Coronary artery (tissue), 2 donors: ENCODE data around the gene LRFN4.
"Not testable (repeated sequence)": the region's sequence is repeated elsewhere in the genome, so short reads cannot be mapped to it uniquely, and the experiment has no call there.

ENCODE experiments used
- DNase-seq: peaks from one replicate; pipeline ENCODE4 v3.0.0-alpha.2; 2017; ENCODE audit warnings: low spot score
- H3K27ac ChIP-seq, 2 donors: fragments of 200-600 bp; sonication (generic); one replicate each; pipeline ENCODE4 v1.5.1; 2016 to 2019
- H3K4me3 ChIP-seq: fragments of 200-600 bp; sonication (generic); 2 replicates; pipeline ENCODE4 v1.5.1; 2016; ENCODE audit warnings: mild to moderate bottlenecking, moderate library complexity
- TF ChIP-seq, protein P1 (sequence below): fragments of 200-600 bp; sonication (generic); IDR thresholded peaks from one replicate; pipeline ENCODE4 v1.5.1; 2019; ENCODE audit warnings: antibody characterized with exemption

LRFN4 gene

DNA sequence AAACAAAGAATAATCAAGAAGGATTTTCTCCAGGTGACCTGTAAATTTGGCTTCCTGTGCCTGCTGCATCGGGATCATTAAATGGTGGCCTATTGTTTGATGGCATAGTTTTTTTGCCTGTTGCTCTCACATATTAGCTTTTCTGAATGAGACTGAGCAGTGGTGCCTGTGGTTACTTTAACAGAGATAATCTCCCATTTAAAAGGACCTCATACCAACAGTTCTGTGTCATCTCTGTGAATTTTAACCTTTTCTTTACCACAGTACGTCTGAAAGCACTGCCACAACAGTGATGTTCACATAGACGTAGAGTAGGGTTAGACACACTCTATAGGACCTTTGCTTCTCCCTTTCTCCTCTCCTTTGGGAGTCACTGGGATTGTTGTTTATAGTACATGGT is 36.5 kb upstream of the LRFN4 start:
- TF ChIP-seq, protein P1, sequence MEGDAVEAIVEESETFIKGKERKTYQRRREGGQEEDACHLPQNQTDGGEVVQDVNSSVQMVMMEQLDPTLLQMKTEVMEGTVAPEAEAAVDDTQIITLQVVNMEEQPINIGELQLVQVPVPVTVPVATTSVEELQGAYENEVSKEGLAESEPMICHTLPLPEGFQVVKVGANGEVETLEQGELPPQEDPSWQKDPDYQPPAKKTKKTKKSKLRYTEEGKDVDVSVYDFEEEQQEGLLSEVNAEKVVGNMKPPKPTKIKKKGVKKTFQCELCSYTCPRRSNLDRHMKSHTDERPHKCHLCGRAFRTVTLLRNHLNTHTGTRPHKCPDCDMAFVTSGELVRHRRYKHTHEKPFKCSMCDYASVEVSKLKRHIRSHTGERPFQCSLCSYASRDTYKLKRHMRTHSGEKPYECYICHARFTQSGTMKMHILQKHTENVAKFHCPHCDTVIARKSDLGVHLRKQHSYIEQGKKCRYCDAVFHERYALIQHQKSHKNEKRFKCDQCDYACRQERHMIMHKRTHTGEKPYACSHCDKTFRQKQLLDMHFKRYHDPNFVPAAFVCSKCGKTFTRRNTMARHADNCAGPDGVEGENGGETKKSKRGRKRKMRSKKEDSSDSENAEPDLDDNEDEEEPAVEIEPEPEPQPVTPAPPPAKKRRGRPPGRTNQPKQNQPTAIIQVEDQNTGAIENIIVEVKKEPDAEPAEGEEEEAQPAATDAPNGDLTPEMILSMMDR, result no peak

DNA sequence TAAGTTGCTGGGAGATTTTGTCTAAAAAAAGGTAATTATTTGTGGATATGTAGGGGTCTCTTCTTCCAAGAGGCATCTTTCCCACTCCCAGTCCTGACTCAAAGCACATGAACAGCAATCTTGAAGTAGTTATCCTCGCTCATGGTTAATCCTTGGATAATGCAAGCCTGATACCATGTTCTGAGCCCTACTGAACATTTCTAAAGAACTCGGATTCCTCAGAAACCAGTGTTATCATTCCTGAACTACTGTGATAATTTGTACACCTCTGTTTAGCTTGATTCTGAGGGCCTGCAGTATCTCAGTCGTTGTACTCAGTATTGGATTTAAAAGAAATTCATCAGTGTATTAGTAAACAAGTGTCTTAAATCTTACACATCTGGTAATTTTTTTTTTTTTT is 36.0 kb upstream of the LRFN4 start:
- TF ChIP-seq, protein P1, result no peak
- no peak for DNase-seq
- H3K27ac ChIP-seq, result no peak overlapping the region
- no peak overlapping the region for H3K4me3 ChIP-seq

More for the DNA sequence above, 36.5 kb upstream of the LRFN4 start:
- H3K27ac ChIP-seq, result no peak overlapping the region
- no peak overlapping the region for H3K4me3 ChIP-seq
- DNase-seq, result no peak

DNA sequence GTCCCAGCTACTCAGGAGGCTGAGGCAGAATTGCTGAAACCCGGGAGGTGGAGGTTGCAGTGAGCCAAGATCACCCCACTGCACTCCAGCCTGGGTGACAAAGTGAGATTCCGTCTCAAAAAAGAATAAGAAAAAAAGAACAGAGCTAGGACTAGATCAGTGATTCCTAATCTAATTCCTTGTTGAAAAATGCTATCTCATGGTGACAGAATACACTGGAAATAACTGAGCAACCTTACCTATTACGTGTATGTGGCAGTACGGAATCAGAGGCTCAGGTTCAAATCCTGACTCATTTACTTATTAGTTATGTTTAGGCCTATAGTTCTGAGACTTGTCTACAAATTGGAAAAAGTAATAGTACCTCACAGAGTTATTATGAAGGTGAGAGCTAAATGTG is 33.2 kb upstream of the LRFN4 start:
- no peak for DNase-seq
- Histone ChIP-seq H3K27ac (no peak overlapping the region), H3K4me3 (no peak overlapping the region)
- TF ChIP-seq, protein P1, result no peak

DNA sequence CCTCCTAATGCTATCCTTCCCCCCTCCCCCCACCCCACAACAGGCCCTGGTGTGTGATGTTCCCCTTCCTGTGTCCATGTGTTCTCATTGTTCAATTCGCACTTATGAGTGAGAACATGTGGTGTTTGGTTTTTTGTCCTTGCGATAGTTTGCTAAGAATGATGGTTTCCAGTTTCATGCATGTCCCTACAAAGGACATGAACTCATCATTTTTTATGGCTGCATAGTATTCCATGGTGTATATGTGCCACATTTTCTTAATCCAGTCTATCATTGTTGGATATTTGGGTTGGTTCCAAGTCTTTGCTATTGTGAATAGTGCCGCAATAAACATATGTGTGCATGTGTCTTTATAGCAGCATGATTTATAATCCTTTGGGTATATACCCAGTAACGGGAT is 32.3 kb upstream of the LRFN4 start:
- DNase-seq, H3K27ac ChIP-seq, H3K4me3 ChIP-seq: not testable (repeated sequence)

DNA sequence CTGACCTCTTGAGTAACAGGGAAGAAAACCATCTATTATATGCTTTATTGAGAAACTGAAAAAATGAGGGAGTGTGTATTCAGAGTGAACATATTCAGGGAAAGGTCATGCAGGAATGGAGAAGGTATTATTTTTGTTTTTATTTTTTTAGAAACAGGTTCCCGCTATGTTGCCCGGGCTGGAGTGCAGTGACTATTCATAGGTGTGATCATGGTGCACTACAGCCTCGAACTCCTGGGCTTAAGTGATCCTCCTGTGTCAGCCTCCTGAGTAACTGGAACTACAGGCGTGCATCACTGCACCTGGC is 22.4 kb upstream of the LRFN4 start:
- Histone ChIP-seq H3K27ac (peak overlapping the region in 1 of 2 donors; percentile 22), H3K4me3 (no peak overlapping the region)
- TF ChIP-seq, protein P1, result no peak
- DNase-seq, result peak; percentile 41

DNA sequence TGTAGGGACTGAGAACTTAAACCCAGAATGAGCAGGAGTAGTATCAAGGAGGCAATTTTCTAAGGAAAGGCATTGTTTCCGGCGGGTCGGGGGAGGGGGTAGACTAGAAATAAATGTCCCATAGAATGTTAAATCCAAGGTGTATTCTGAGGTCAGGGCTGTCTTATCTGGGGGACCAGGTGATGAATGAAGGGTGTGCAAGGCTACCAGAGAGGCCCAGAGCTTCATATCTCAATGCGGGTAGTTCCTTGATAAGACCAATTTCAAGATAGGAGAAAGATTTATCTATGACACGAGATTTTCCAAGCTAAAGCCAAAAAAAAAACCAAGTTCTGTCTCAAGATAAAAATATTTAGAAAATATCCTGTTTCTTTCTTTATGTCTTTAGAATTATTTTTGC is 21.9 kb upstream of the LRFN4 start:
- DNase-seq, result peak; percentile 7
- H3K4me3 ChIP-seq, result no peak overlapping the region
- TF ChIP-seq, protein P1, result no peak
- H3K27ac ChIP-seq, result peak overlapping the region in 1 of 2 donors; percentile 22

DNA sequence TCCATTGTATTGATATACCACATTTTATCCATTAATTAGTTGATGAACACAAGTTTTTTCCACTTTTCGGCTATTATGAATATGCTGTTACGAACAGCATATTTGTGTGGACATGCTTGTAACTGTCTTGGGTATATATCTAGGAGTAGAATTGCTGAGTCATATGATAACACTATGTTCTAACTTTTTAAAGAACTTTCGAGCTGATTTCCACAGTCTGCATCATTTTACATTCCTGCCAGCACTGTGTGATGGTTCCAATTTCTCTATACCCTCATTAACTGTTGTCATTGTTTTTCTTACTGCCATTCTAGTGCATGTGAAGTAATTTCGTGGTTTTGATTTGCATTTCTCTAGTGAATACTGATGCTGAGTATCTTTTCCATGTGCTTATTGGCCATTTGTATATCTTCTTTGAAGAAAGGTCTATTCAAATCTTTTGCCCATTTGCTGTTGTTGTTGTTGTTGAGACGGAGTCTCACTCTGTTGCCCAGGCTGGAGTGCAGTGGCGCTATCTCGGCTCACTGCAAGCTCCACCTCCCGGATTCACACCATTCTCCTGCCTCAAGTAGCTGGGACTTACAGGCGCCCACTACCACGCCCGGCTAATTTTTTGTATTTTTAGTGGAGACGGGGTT is 21.0 kb upstream of the LRFN4 start:
- TF ChIP-seq, protein P1, result no peak
- no peak overlapping the region for H3K27ac ChIP-seq
- no peak overlapping the region for H3K4me3 ChIP-seq
- peak; percentile 1 for DNase-seq
